22Rv1 (cell line): Measurements from ENCODE around the gene RRP9.
"Not testable (repeated sequence)": the region's sequence is repeated elsewhere in the genome, so short reads cannot be mapped to it uniquely, and the experiment has no call there.

Source experiments
- H3K27ac ChIP-seq: fragments of 450-650 bp; 2 replicates; pipeline ENCODE4 v1.5.1; 2017
- CTCF ChIP-seq: fragments of 450-650 bp; IDR thresholded peaks from 2 replicates; pipeline ENCODE4 v1.5.1; 2017; ENCODE audit warnings: mild to moderate bottlenecking
- ZFX ChIP-seq: fragments of 450-650 bp; IDR thresholded peaks from 2 replicates; pipeline ENCODE4 v1.6.1; 2017; ENCODE audit warnings: antibody characterized with exemption, borderline replicate concordance

RRP9 gene

GRCh38 chr3:51933471-51934138 lies 8.1 kb downstream of the RRP9 start:
- no peak overlapping the region for H3K27ac ChIP-seq
- TF ChIP-seq CTCF (no peak), ZFX (no peak)

- no peak overlapping the region for H3K27ac ChIP-seq
- TF ChIP-seq ZFX (no peak), CTCF (no peak)
Measured at GRCh38 chr3:51932471-51933370, 9.0 kb downstream of the RRP9 start.

GRCh38 chr3:51931756-51932155 lies 9.9 kb downstream of the RRP9 start:
- TF ChIP-seq CTCF (no peak), ZFX (no peak)

GRCh38 chr3:51930439-51930838 lies 11.3 kb downstream of the RRP9 start:
- no peak overlapping the region for H3K27ac ChIP-seq
- TF ChIP-seq ZFX (no peak), CTCF (no peak)

More at GRCh38 chr3:51931756-51932155, 9.9 kb downstream of the RRP9 start:
- no peak overlapping the region for H3K27ac ChIP-seq

- H3K27ac ChIP-seq: no peak overlapping the region
Measured at GRCh38 chr3:51929420-51930003, 12.2 kb downstream of the RRP9 start.

GRCh38 chr3:51928981-51929380 lies 12.7 kb downstream of the RRP9 start:
- not testable (repeated sequence) for H3K27ac ChIP-seq

More at GRCh38 chr3:51929420-51930003, 12.2 kb downstream of the RRP9 start:
- TF ChIP-seq ZFX: no peak
- no peak for TF ChIP-seq CTCF

- TF ChIP-seq CTCF (no peak), ZFX (no peak)
Measured at GRCh38 chr3:51928438-51928837, 13.3 kb downstream of the RRP9 start.

More at GRCh38 chr3:51928438-51928837, 13.3 kb downstream of the RRP9 start:
- no peak overlapping the region for H3K27ac ChIP-seq
